IMR-90 (cell line): ENCODE measurements around the gene SEC61A1.

Experiments used
- CEBPB ChIP-seq: IDR thresholded peaks from 2 replicates; pipeline ENCODE4 v1.6.1; 2012; ENCODE audit warnings: low read depth, low read length, improper control_type of control experiment
- CTCF ChIP-seq: conservative IDR thresholded peaks from 2 replicates; pipeline ENCODE4 v1.5.1; 2012; ENCODE audit warnings: mild to moderate bottlenecking, low read depth, low read length, improper control_type of control experiment
- ELK1 ChIP-seq: fragments of 150-350 bp; IDR thresholded peaks from 2 replicates; pipeline ENCODE4 v1.6.1; 2016; ENCODE audit warnings: low read depth, mild to moderate bottlenecking, low read length, moderate library complexity, borderline replicate concordance
- MXI1 ChIP-seq: IDR thresholded peaks from 2 replicates; pipeline ENCODE4 v1.6.1; 2012; ENCODE audit warnings: low read depth, mild to moderate bottlenecking, low read length, moderate library complexity, borderline replicate concordance
- POLR2A ChIP-seq: IDR thresholded peaks from 2 replicates; pipeline ENCODE4 v1.6.1; 2012; ENCODE audit warnings: mild to moderate bottlenecking, low read depth, low read length
- RAD21 ChIP-seq: IDR thresholded peaks from 2 replicates; pipeline ENCODE4 v1.6.1; 2012; ENCODE audit warnings: low read length, improper control_type of control experiment
- SMC3 ChIP-seq: fragments of 150-350 bp; IDR thresholded peaks from 2 replicates; pipeline ENCODE4 v1.6.1; 2016; ENCODE audit warnings: low read depth, mild to moderate bottlenecking, antibody characterized with exemption, low read length, moderate library complexity

GRCh38 chr3:128052595-128053351 lies 536 bp downstream of the SEC61A1 start:
- no peak for TF ChIP-seq CTCF
- no peak for TF ChIP-seq ELK1
- no peak; the same call in 1 of the 2 replicates for TF ChIP-seq MXI1
- TF ChIP-seq SMC3, result no peak
- TF ChIP-seq CEBPB, result no peak
- TF ChIP-seq RAD21, result no peak
- no peak for TF ChIP-seq POLR2A
